GM12873 (cell line): ENCODE measurements around the gene RPRD1B.

Experiments used
- TF ChIP-seq, protein P1 (sequence below): IDR thresholded peaks from 2 replicates; pipeline ENCODE4 v1.5.1; 2012; ENCODE audit warnings: low read depth, mild to moderate bottlenecking, moderate library complexity, low read length, control low read depth; ENCODE audit not compliant: insufficient read depth; ENCODE audit errors: missing control alignments

Gene RPRD1B

DNA sequence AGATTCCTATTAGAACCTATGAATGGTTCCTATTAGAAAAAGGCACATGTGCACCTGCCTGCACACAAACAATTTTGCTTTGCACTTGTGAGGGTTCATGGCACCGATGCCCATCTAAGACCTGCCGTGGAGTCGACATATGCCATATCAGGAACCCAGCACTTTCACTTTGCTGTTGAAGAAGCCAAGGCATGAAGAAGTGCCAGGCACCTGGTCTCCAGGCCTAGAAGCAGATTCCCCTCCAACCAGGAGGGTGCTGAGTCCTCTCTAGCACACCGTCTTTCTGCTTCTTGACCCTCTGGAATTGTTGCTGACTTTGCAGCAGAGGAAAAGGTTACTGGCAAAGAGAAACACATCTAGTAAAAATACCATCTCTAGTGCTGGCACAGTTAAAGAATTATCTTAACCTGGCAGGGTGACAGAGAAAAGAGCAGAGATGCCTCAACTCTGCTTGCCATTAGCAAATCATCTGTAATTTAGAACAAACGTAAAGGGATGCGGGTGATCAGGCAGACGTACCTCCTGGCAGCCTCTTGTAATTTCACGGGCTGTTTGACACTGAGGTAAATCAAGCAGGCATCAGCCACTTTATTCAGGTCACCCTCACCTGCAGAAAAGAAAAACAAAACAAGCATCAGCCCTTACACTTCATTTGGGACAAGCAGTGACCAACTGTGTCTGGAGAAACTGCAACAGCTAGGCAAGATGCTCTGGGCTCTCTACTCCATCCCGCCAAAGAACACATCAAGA, 37.5 kb upstream of the RPRD1B start:
- TF ChIP-seq, protein P1, sequence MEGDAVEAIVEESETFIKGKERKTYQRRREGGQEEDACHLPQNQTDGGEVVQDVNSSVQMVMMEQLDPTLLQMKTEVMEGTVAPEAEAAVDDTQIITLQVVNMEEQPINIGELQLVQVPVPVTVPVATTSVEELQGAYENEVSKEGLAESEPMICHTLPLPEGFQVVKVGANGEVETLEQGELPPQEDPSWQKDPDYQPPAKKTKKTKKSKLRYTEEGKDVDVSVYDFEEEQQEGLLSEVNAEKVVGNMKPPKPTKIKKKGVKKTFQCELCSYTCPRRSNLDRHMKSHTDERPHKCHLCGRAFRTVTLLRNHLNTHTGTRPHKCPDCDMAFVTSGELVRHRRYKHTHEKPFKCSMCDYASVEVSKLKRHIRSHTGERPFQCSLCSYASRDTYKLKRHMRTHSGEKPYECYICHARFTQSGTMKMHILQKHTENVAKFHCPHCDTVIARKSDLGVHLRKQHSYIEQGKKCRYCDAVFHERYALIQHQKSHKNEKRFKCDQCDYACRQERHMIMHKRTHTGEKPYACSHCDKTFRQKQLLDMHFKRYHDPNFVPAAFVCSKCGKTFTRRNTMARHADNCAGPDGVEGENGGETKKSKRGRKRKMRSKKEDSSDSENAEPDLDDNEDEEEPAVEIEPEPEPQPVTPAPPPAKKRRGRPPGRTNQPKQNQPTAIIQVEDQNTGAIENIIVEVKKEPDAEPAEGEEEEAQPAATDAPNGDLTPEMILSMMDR, result no peak

DNA sequence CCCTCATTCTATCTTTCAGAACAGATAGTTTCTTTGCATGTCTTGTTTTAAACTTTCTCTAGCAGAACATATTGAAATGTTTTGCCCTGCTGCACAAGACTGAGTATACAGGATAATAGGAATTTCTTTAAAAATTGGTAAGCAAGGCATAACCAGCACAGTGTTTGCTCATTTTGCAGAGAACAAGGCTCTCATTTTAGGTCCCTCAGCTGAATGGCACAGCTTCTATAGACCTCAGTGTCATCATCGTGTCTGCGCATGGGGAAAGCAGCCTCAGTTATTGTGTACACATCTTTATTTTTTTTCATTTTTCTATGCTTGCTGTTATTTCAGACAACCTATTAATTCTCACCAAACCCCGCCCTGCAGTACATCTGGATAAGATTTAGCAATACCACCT, 36.0 kb upstream of the RPRD1B start:
- TF ChIP-seq, protein P1, result no peak

DNA sequence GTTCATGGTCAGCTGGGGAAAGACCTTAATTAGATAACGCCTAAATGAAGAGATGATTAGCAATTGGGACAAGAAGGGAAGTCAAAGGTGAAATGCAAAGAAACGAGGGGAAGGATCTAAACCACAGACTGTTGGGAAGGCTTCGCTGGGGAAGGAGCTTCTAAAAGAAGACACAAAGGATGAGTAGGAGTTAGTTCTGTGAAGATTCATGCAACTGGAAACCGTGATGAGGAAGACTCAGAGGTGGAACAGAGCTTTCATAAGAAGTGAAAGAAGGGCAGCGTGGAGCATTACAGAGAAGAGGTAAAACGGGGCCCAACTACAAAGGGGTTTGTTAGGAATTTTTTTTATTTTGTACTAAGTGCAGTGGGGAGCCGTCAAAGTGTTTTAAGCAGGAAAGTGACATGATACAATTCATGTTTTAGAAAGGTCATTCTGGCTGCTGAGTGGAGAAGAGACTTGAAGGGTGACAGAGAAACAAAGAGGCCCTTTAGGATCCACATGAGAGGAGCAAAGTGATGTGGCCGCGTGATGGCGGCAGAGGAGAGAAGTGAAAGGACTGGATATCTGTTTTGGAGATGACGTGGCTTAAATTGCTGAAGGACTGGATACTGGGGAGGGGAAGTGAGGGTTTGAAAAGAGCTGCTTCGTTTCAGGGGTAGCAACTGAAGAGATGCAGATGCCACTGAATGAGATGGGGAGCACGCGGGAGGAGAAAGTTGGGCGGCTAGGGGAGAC, 33.9 kb upstream of the RPRD1B start:
- TF ChIP-seq, protein P1, result no peak

DNA sequence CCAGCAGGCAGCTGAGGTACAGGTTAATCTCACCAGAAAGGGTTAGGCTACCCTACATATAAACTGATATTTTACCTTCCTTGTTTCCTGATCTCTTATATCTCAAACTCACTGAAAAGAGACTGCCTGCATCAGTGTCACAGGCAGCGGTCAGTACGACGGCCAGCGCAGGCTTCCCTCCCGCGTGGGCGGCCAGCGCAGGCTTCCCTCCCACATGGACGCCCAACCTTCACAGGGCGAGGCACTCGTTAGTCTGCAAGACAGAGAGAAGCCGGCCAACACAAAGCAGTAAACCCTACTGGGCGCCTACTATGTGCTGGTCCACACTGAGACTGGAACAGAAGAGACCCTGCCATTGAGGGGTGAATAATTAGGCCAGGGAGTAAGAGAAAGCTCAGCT, 33.3 kb upstream of the RPRD1B start:
- TF ChIP-seq, protein P1, result no peak

GRCh38 chr20:38001173-38001875, 32.2 kb upstream of the RPRD1B start:
- TF ChIP-seq, protein P1, result no peak

DNA sequence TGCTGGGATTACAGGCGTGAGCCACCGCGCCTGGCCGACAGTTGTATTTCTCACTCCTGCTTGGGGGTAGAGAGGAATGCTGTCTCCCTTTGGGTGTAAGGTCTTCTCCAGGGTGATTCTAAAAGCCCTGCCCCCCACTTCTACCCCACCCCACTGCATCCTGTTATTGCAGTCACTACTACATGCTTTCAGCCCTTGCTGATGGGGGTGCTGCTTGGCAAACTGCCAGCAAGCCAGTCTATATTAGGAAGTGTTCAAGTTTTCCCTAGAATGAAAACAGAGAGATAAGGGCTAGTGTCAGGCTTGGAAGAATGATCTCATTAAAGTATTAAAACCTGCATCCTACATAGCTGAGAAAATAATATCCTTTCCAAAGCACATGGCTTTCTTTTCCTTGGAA, 31.6 kb upstream of the RPRD1B start:
- TF ChIP-seq, protein P1, result no peak

DNA sequence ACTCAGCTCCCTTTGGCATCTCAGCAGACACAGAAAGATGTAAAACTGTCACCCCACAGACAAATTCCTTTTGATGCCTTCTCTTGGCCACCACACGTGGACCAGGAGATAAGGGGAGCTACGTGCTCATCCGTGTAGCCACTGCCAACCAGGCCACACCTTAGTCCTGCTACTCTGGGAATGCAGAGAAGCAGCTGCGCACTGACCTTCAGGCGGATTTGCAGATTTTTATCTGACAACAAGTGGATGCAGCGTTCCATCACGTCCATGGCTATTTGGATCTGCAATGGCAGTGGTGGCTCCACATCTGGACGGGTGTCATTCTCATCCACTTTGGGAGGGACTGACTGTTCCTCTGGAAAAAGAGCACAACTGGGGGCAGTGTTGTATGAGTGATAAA, 31.1 kb upstream of the RPRD1B start:
- TF ChIP-seq, protein P1, result no peak
